Ramos (cell line): ENCODE data around the gene PCNX1.
"Not testable (repeated sequence)": the region's sequence is repeated elsewhere in the genome, so short reads cannot be mapped to it uniquely, and the experiment has no call there.

Experiments
- in situ Hi-C: fragments of 300-500 bp; cut with MboI; formaldehyde crosslinking; loops from one replicate; pipeline ENCODE4 v1.14.3; 2022; ENCODE audit warnings: low sequenced_read_pairs; ENCODE audit not compliant: unreplicated experiment

PCNX1 gene

DNA sequence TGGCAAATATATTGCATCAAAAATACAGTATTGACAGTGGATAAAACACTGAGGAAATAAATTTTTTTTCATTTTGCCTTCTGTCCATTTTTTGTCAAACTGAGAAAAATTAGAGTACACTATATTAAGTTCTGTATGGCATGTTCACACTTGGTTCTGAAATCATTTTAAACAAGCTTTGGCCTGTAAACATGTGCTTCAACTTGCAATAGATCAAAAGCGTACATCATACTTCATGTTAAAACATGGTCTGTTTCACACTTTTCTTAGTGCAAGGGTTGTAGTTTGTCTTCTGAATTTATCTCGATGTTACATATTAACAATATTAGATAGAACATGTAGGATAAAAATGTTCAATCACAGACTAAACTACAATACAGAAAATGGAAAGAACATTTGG is 208.0 kb downstream of the PCNX1 start:
- in situ Hi-C loops: no loop called here

DNA sequence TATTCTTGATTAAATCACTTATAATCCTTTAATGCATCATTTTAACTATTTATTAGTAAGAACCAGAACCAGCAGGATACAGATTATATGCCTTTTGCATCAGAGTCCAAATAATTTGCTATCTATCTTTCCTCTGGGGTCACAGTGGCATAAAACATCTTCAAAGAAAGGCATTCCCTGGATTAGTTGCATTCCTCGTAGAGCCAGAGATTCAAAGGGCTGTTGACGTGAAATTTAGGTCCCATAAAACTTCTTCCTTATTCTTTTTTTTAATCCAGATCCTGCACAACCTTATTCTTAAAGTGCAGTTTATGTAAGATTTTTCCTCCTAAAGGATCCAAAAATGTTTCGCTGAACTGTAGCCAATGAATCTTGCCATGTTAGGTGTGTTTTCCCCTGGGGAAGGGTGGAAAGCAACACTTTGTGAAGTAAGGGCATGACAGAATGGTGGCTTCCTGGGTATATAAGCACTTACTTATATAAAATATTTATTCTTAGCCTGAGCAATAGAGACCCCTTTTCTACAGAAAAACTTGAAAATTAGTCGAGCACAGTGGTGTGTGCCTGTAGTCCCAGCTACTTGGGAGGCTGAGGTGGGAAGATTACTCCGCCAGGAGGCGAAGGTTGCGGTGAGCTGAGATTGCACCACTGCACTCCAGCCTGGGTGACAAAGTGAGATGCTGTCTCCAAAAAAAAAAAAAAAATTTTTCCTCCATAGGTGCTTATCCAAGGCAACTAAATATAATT is 208.7 kb downstream of the PCNX1 start:
- in situ Hi-C loops: no loop called here

DNA sequence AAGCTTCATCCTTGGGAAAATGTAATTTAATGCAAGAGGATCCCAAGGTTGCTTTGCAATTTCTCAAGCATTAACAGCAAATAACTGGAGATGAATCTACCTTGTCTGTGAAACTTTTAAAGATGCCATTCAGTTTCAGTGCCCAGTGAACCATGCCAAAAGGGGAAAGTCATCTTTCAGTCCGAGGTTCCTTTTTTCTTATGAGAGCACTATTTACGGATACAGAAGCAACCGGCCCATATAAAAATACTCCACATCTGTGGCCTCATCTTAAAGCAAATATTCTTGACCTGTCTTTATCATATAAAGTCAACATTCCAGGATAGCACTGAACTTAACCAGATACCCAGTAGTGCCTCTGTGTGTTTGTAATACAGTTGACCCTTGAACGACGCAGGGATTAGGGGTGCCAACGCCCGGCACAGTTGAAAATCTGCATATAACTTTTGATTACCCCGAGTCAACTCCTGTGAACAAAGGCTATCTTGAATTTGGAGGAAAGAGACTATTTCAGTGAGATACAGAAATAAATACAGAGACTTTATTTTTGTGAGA is 209.4 kb downstream of the PCNX1 start:
- in situ Hi-C loops: no loop called here

DNA sequence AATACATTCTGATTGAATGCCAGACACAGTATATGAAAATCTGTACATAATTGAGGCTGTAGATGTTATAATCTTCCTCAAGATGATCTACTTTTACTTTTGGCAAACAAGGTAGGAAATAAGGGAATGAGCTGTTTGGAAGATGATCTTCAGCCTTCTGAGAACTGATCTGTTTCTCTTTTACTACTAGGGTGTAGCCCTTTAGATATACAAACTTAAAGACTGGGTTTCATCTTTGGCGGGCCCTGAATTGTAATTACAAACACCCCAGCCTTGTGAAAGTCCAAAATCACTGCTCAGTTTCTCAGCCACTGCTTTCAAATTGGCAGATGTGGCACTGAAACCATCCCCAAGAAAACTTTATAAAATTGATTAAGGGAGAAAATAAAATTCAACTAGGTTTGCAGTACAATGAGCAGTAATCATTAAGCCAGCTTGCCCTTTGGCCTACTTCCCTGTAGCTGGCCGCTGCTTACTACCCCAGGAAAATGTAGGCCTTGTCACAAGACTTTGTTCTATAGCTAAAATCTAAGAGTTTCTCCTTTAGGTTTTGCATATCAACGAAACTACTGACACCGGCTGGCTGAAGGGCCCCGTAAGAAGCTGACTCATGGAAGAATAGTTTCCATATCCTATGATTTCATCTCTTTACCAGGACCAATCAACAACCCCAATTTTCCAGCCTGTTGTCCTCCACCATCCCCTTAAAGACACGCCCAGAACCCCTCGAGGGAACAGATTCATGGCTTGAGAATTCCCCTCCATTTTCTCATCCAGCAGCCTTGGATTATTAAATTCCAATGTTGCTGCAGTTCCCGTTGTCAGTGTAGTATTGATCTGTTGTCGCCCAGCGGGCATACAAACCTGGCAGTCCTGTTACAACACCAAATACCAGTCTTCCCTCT is 210.8 kb downstream of the PCNX1 start:
- in situ Hi-C loops: no loop called here

DNA sequence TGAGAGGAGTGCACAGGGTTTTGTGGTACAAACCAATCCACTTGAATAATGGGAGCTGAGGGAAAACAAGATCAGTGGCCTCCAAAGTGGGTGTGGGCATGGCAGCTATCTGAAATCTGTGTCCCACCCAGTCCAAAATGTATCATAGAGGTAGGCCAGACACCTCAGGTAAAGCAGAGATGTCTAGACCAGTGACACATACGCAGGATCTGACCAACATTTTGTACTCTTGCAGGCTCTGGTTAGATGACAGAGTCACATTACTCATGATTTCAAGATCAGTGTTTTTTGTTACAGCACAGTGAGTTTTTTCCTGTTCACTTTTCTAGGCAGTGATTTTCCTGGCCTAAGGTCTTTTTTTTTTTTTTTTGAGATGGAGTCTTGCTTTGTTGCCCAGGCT is 211.8 kb downstream of the PCNX1 start:
- in situ Hi-C loops: no loop called here

DNA sequence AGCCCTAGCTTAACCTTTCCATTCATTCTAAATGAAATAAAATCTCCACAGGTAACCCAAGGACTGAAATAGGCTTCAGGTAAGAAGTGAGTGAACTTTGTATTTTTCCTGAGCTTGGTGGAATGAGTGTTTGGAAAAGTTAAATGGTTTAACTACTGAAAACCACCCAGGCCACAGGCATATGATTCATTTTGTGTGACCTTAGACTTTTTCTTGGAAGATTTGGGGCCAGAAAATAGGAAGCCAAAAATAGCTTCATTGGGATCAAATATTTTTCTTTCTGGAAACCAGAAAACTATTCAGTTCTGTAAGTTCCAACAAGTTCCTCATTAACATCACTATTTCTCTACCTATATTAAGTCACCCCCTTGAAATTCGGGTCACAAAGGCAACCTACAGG is 212.6 kb downstream of the PCNX1 start:
- in situ Hi-C loops: no loop called here

DNA sequence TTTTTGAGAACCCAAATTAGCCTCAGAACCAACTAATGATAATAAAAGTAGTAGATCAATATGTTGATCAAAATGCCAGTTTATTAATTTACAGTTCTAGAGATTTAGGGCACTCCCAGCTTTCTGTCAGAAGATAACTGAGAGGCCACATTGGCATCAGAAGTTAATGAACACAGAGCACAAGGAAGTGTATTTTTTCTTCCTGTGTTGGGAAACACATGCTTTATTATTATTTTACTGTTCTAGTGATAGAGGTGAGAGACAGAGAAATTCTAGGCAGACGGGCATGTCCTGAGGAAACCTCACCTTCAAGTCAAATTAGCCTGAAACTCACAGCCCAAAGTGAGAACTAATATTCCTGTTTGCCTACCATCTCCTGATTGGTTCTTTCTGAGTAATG is 213.7 kb downstream of the PCNX1 start:
- in situ Hi-C loops: no loop called here

DNA sequence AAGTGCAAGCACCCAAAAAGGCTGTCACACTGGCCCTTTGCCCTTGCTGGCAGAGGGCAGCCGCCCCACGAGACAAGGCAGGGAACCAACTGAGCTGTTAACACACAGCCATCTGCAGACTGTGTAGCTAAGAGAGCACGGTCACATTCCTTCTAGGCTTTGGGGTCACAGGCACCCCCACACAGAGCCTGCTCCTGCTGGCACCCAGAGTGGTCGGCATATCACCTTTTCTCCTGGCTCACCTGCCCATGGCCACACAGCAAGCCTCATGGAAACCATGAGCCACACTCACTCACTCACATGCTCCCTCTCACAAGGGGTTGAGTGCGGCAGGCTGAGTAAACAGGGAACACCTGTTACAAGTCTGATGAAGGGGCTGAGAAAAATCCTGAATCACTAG is 214.5 kb downstream of the PCNX1 start:
- in situ Hi-C loops: no loop called here

DNA sequence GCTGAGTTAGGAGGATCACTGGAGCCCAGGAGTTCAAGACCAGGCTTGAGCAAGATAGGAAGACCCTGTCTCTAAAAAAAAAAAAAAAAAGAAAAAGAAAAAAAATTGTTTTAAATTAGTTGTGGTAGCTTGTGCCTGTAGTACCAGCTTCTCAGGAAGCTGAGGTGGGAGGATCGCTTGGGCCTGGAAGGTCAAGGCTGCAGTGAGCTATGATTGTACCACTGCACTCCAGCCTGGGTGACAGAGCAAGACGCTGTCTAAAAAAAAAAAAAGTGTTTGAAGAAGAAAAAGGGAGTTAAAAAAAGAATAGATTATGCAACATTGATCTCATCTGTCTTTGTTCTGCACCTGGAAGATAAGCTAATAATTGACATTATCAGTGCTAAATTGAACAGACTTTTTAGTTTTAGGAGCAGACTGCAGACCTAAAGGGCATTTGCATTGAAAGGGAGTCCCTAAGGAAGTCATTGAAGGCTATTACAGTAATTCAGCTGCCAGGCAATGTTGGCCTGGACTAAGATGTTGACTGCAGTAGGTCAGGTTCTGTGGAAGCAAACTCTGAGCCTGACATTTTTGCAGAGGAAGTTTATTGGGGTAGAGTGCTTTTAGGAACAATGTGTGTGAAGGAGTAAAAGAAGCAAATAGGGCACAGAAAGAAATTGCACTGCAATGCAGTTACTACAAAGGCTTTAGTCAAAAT is 215.8 kb downstream of the PCNX1 start:
- in situ Hi-C loops: no loop called here

DNA sequence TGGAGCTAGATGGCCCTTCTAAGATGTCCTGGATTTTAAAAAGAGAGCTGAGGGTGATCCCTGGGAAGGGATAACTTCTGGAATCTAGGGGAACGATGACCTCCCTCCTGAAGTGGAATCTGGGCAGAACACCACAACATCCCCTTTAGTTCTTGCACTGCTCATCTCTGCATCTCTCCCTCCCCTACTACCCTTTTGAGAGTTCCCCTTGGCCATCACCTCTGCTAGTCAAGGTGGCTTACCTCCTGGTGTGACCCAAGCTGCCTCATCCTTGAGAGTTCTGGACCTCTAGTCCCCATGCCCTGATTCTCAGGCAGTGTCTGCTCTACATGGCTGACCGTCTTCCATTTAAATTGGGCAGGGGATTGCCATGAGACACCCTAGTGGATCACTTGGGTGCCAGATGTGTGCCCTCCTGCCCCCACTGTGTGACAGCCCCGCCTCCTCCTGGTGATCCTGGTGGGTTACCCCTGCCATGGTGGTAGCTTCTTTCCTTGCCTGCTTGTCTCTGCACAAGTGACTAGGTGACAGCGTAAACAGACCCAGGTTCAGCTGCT is 216.4 kb downstream of the PCNX1 start:
- in situ Hi-C loops: no loop called here

DNA sequence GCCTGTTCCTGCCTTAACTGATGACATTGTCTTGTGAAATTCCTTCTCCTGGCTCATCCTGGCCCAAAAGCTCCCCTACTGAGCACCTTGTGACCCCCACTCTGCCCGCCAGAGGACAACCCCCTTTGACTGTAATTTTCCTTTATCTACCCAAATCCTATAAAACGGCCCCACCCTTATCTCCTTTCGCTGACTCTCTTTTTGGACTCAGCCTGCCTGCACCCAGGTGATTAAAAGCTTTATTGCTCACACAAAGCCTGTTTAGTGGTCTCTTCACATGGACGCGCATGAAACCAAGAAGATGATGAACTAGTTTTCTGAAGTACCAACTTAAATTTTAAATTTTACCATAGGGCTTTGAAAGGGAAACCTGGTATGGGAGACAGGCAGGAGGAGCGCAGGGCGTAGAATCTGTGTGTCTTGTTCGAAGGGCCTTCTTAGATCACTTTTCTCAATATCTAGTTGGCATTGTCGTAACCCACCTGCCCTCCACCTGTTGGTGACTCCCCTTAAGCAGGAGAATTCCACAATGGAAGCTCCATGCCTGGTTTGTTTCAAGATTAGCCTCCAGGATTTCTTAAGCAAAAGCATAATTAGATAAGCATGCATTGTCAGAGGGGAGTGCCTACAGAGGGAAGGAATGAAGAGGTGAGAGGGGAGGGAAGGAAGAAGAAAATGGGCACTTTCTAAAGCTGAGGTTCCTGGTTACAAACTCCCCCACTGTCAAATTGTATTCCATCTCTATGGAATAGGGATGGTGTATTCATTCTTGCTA is 222.6 kb downstream of the PCNX1 start:
- in situ Hi-C loops: not testable (repeated sequence)

DNA sequence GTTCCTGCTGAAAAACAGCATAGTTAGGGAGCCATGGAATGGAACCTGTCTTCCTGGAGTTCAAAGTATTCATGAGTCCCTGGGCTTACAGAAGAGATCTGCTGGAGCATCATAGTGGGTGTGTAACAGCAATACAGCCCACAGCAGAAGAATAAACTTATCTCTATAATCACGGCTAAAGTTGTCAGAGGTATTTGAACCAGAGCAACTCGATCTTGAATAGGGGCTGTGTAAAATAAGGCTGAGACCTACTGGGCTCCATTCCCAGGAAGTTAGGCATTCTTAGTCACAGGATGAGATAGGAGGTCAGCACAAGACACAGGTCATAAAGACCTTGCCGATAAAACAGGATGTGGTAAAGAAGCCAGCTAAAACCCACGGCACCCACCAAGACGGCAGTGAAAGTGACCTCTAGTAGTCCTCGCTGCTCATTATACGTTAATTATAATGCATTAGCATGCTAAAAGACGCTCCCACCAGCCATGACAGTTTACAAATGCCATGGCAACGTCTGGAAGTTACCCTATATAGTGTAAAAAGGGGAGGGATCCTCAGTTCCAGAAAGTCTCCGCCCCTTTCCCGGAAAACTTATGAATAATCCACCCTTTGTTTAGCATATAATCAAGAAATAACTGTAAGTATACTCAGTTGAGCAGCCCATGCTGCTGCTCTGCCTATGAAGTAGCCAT is 223.4 kb downstream of the PCNX1 start:
- in situ Hi-C loops: no loop called here

DNA sequence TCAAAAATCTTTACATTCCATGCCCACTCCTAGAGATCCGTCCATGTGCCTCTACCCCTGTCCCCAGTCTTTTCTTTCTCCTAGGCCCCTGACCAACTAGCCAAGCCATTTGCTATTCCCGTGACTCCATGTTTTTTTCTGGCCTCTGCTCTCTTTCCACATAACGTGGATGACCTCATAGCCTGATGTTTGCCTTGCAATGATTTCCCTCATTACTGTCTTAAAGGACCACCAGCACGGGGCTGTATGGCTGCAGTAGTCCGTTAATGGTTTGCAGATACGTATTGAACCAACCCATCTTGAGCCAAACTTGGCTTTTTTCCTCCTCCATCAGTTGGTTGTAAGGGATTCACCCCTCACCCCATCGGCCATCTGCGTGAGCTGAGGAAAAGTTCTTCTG is 226.0 kb downstream of the PCNX1 start:
- in situ Hi-C loops: no loop called here

DNA sequence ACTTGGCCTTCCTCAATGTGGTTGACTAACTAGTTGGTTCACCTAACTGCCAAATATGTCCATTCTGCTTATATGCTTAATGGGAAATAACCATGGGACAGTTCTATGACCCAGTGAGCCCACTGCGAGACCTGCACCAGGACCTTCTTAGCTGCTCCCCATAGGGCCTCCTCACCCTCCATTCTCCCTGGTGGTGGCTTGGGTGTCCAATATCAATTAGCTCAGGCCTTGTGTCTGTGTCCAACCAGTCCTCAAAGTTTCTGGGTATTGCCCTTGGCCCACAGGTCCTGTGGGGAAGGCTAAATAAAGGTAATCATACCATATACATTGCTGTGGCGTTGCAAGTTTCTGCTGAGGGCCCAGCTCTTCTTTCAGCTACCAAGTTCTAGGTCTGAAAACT is 228.2 kb downstream of the PCNX1 start:
- in situ Hi-C loops: no loop called here

DNA sequence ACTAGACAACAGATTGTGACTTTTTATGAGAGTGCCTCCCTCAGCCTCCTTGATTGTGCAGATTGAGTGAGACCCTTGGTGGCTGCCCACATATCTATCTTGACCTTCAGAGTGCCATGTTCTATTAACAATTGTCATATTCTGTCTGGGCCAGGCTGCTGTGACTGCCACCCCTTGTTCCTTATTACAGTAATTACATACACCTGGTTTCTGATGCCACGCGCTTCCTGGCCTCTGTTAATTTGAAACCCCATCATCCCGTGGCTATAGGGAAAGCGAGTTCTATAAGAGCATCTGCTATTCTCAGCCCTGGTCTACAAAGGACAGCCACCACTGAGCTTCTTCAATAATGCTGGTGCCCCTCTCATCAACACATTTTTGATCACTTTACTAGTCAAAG is 228.7 kb downstream of the PCNX1 start:
- in situ Hi-C loops: no loop called here

DNA sequence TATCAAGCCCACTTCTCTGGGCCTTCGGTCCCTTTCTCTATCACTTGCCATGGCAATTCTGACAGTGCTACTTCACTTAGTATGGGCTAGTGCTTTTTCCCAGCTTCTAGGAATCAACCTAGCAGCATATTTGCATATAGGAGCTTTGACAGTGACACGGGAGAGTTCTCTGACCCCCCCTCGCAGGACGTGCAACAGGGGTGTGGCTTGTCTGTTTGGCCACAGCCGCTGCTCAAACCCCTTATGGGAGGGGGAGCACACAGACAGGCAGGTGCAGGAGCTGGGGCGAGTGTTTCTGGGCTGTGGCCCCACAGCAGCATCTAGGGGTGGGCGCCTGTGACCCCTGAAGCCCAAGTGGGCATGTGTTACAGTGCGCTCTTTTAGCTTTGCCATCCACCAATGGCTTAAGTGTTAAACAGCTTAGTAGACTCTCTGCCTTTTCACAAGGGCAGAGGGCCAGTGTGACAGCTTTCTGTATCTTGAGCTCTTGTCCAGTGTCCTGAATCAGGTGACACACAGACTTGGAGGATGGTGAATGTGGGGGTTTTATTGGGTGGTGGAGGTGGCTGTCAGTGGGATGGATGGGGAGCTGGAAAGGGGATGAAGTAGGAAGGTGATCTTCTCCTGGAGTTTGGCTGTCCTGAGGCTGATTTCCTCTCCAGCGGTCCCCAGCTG is 229.3 kb downstream of the PCNX1 start:
- in situ Hi-C loops: no loop called here

DNA sequence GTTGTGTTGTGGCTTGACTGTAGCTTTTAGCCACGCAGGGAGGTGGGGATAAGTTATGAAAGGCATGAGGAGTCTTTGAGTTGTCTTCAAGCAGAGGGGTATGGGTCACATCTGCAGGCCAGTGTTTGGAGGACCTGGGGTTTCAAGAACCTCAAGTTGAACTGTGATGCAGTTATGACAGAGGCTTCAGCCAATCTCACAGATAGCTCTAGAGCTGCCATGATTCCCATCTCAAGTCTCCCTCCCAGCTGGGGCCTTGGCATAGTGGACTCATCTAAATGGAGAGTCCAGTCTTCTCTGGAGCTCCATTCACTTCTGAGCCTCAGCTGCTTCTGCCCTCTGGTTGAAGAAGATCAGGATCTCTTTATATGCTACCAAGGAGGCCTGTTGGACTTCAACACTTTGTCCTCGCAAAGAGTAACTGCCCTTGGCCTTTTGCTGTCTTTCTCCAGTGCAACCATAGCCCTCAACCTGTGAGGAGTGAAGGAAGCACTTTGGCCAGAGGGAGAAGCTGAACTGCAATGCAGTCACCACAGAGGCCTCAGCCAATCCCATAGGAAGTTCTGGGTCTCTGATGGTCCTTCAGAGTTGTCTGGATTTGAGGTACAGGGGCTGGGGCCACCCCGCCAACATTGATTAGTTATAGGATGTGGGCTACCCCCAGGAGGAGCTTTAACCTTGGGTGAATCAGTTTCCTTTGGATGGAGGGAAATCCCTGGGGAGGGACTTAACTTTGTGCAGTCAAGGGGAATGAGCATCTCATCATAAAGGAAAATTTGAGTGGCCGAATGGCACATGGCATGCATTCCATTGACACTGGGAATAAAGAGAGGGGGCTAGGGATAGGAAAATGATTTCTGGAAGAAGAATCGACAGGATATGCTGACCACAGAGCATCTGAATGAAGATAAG is 230.5 kb downstream of the PCNX1 start:
- in situ Hi-C loops: no loop called here
